Skeletal muscle tissue (tissue), 4 donors: ENCODE results near the gene ATAD3B. TPM values are rescaled to one million over a fixed set of nuclear protein-coding genes. Genes with fewer than 3 reads are reported as not detected.
"Not testable (repeated sequence)": the region's sequence is repeated elsewhere in the genome, so short reads cannot be mapped to it uniquely, and the experiment has no call there.

Experiments
- H3K27ac ChIP-seq: one replicate; pipeline ENCODE4 v1.7.0; 2013; ENCODE audit warnings: mild to moderate bottlenecking, low read depth, low read length, inconsistent platforms
- H3K27me3 ChIP-seq, 3 donors: one replicate each; pipeline ENCODE4 v1.7.0; 2013; ENCODE audit warnings: low read length in 3 of 3; ENCODE audit not compliant: control insufficient read depth in 3 of 3, insufficient read depth in 3 of 3
- H3K36me3 ChIP-seq, 3 donors: one replicate each; pipeline ENCODE4 v1.7.0; 2013; ENCODE audit warnings: low read length in 3 of 3; ENCODE audit not compliant: control insufficient read depth in 3 of 3, insufficient read depth in 3 of 3
- H3K4me1 ChIP-seq, 3 donors: one replicate each; pipeline ENCODE4 v1.7.0; 2013; ENCODE audit warnings: low read length in 3 of 3, mild to moderate bottlenecking in 3 of 3; ENCODE audit not compliant: control insufficient read depth in 3 of 3, insufficient read depth in 3 of 3
- H3K4me3 ChIP-seq, 3 donors: one replicate each; pipeline ENCODE4 v1.7.0; 2013; ENCODE audit warnings: low read length in 3 of 3
- H3K9ac ChIP-seq, 3 donors: one replicate each; pipeline ENCODE4 v1.7.0; 2013; ENCODE audit warnings: low read length in 3 of 3, mild to moderate bottlenecking in 3 of 3, moderate library complexity in 2 of 3, low read depth in 1 of 3
- H3K9me3 ChIP-seq, 3 donors: one replicate each; pipeline ENCODE4 v1.7.0; 2013; ENCODE audit warnings: low read length in 3 of 3; ENCODE audit not compliant: control insufficient read depth in 3 of 3
- total RNA-seq: library from RNA; depleted of rRNA; stranded (reverse); fragments of >200 nt; gene quantifications from one replicate; pipeline ENCODE4 v1.2.3, GENCODE V29; 2014
- donor health status: Osteomylitis.

The ATAD3B gene
- total RNA-seq, 1 donor from 2014 or later = 16.7 TPM

DNA sequence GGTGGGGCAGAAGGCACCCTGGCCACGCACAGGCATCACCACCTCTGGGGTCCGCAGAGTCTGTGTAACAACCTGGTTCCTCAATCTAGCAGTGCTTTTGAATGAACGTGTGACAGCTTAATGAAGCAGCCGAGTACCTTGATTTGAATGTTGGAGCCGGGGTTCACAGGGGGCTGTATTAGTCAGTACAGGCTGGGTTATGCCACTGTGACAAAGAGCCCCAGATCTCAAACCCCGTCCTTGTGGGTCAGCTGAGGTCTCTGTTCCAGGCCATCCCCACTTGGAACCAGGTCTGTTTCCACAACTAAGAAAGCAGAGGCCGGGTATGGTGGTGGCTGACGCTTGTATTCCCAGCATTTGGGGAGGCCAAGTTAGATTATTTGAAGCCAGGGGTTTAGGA is 58.4 kb downstream of the ATAD3B start:
- Histone ChIP-seq H3K9me3 (no peaks in the 10 kb centered on the region), H3K27me3 (no peaks in the 10 kb centered on the region), H3K9ac (no peak overlapping the region), H3K27ac (no peak overlapping the region), H3K4me1 (peaks cover 4 to 14% (median 11%) of the 10 kb centered on the region in 3 donors), H3K4me3 (no peak overlapping the region), H3K36me3 (peaks cover 6 to 12% (median 7%) of the 10 kb centered on the region in 3 donors)

- Histone ChIP-seq H3K4me3 (no peak overlapping the region), H3K27me3 (no peaks in the 10 kb centered on the region), H3K9me3 (no peaks in the 10 kb centered on the region), H3K36me3 (peaks cover 5 to 10% (median 6%) of the 10 kb centered on the region in 3 donors), H3K4me1 (peaks cover 11 to 26% (median 22%) of the 10 kb centered on the region in 3 donors), H3K27ac (no peak overlapping the region), H3K9ac (no peak overlapping the region)
Measured at GRCh38 chr1:1531947-1532346, 60.4 kb downstream of the ATAD3B start.

DNA sequence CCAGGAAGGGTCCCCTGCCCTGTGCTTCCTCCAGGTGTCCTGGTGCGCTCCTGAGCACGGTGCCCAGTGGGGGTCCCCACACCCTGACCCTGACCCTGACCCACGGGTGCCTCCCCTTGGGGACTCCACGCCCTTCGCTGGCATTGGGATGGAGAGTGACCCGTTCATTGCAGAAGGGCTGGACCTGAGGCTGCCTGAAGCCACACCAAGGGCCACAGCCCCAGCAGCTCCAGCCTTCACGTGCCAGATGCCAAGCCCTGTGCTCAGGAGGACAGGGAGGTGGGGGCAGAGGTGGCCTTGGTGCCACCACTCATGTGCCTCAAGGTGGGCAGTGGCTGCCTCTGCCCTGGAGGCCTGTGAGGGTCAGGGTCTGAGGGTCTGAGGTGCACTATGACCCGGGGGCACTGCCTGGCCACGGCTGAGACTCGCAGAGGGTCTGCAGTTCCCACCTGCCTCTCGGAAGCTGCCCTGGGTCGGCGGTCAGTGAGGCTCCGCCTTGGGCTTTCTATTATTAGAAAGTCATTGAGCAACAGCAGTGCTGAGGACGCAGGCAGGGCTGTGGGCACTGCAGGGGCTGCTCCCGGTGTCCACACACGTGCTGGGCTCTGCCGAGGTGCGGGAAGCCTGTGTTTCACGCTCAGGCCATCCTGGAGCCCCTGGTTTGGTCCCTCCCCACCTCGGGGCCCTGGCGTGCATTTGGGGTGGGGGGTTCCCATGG is 61.8 kb downstream of the ATAD3B start:
- H3K9ac ChIP-seq = peak overlapping the region in 2 of 3 donors; percentile 45 to 71
- peak overlapping the region in 2 of 3 donors; percentile 36 to 45 for H3K4me3 ChIP-seq
- peaks cover 3 to 14% (median 11%) of the 10 kb centered on the region in 3 donors for H3K36me3 ChIP-seq
- H3K9me3 ChIP-seq, H3K27me3 ChIP-seq: not testable (repeated sequence)
- H3K27ac ChIP-seq = peak overlapping the region; percentile 51
- peaks cover 14 to 30% (median 28%) of the 10 kb centered on the region in 3 donors for H3K4me1 ChIP-seq

- Histone ChIP-seq H3K4me1 (peaks cover 14 to 30% (median 29%) of the 10 kb centered on the region in 3 donors), H3K36me3 (peaks cover 3 to 14% (median 11%) of the 10 kb centered on the region in 3 donors), H3K9ac (peak overlapping the region in 2 of 3 donors; percentile 33 to 43)
- not testable (repeated sequence) for H3K27ac ChIP-seq, H3K27me3 ChIP-seq, H3K4me3 ChIP-seq, H3K9me3 ChIP-seq
Measured at GRCh38 chr1:1533894-1534291, 62.3 kb downstream of the ATAD3B start.

DNA sequence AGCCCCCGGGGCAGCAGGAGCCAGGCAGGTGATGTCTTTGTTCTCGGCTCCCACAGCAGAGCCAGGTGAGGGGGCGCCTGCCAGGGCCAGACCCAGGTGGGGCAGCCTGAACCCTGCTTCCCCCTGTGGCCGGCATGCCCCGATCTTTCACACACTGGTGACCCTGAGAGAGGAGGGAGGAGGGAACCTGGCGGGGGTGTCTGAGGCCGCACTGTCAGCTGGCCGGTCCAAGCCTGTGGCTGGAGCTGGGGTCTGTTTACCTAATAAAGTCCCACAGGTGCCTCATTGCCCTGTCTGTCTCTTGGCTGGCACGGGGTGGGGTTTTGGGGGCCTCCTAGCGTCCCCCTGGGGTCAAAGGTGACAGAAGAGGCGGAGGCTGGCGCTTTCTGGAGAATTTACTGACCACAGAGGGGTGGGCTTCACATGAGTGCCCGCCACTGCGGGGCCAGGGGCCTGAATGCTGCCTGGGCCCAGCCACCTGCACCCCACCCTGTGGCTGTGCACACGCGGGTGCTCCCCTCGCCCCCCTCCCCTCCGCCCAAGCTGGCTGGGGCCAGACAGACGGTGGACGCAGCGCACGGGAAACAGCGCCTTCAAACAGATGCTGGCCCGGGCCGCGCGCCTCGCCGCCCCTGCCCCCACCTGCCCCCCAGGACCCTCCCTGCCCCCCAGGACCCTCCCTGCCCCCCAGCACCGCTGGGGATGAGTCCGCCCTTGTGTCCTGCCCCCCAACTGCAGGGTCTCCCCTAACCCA is 63.0 kb downstream of the ATAD3B start:
- H3K27ac ChIP-seq = no peak overlapping the region
- peaks cover 14 to 36% (median 34%) of the 10 kb centered on the region in 3 donors for H3K4me1 ChIP-seq
- H3K9ac ChIP-seq = peak overlapping the region in 1 of 3 donors; percentile 40
- no peaks in the 10 kb centered on the region for H3K9me3 ChIP-seq
- no peaks in the 10 kb centered on the region for H3K27me3 ChIP-seq
- no peak overlapping the region for H3K4me3 ChIP-seq
- H3K36me3 ChIP-seq = peaks cover 2 to 10% (median 10%) of the 10 kb centered on the region in 3 donors

GRCh38 chr1:1535201-1536018 is 63.8 kb downstream of the ATAD3B start:
- H3K9me3 ChIP-seq = no peaks in the 10 kb centered on the region
- H3K4me1 ChIP-seq = peaks cover 14 to 36% (median 34%) of the 10 kb centered on the region in 3 donors
- H3K4me3 ChIP-seq = no peak overlapping the region
- H3K27me3 ChIP-seq = no peaks in the 10 kb centered on the region
- H3K36me3 ChIP-seq = peaks cover 0 to 7% (median 5%) of the 10 kb centered on the region in 3 donors
- no peak overlapping the region for H3K27ac ChIP-seq
- no peak overlapping the region for H3K9ac ChIP-seq

DNA sequence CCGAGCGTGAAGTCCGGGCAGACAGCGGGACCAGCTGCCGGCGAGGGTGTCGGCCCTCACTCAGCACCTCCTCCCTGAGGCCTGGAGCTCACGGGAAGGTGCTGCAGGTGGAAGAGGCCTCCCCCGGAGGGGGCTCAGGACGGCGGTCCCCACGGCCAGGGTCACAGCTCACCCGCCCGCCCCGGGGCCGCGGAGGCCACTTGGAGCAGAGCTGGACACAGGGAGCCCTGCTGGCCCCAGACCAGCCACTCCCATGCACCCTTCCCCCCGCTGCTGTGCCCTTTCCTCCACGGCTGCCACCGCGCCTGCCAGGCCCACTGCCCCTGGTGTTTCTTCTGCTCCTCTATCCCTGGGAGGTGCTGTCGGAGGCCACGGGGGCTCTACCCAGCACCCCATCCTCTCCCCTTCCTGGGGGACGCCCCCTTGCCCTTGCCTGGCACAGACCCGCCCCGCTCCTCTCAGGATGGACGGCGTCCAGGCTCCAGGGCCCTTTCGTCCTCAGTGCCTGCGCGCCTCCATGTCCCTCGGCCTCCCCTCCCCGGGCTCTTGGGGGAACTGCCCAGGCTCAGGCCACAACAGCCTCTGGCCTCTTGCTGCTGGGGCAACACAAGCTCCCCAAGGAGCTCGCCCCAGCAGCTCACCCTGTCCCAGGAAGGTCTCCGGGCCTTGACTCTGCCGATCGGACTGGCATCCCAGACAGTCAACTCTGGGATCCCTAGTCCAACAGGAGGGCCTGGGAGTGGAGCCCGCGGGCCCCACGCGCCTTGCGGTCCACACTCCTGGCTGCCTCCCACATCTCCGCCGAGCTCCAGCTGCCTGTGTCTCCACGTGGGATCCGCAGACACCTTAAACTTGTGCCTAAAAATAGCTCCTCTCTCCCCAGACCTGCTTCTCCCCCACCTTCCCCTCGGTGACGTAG is 64.7 kb downstream of the ATAD3B start:
- peaks cover 17 to 41% (median 40%) of the 10 kb centered on the region in 3 donors for H3K4me1 ChIP-seq
- H3K4me3 ChIP-seq = peak overlapping the region in 1 of 3 donors; percentile 13
- peaks cover 2 to 8% (median 6%) of the 10 kb centered on the region in 3 donors for H3K36me3 ChIP-seq
- no peaks in the 10 kb centered on the region for H3K27me3 ChIP-seq
- no peaks in the 10 kb centered on the region for H3K9me3 ChIP-seq
- H3K9ac ChIP-seq = peak overlapping the region; percentile 32 to 73 (median 51)
- peak overlapping the region; percentile 68 for H3K27ac ChIP-seq

GRCh38 chr1:1536938-1537546 is 65.5 kb downstream of the ATAD3B start:
- Histone ChIP-seq H3K9me3 (no peaks in the 10 kb centered on the region), H3K27ac (peak overlapping the region; percentile 68), H3K4me1 (peaks cover 17 to 44% (median 40%) of the 10 kb centered on the region in 3 donors), H3K27me3 (no peaks in the 10 kb centered on the region), H3K9ac (peak overlapping the region; percentile 32 to 73 (median 51)), H3K4me3 (peak overlapping the region in 1 of 3 donors; percentile 6), H3K36me3 (peaks cover 6 to 14% (median 13%) of the 10 kb centered on the region in 3 donors)
